LNCaP clone FGC (cell line): ENCODE results near the gene CCDC112.
"Not testable (repeated sequence)": the region's sequence is repeated elsewhere in the genome, so short reads cannot be mapped to it uniquely, and the experiment has no call there.

Source experiments
- DNase-seq: peaks from one replicate; pipeline ENCODE4 v3.0.0-alpha.2; 2011; ENCODE audit warnings: low read depth
- H3K4me3 ChIP-seq: 2 replicates; pipeline ENCODE4 v1.5.1; 2011; ENCODE audit warnings: mild to moderate bottlenecking, low read depth, low read length, control low read depth
- TF ChIP-seq, protein P1 (sequence below): IDR thresholded peaks from 2 replicates; pipeline ENCODE4 v1.5.1; 2012; ENCODE audit warnings: mild to moderate bottlenecking; ENCODE audit not compliant: control insufficient read depth, insufficient read depth; ENCODE audit errors: extremely low read depth

The CCDC112 gene

DNA sequence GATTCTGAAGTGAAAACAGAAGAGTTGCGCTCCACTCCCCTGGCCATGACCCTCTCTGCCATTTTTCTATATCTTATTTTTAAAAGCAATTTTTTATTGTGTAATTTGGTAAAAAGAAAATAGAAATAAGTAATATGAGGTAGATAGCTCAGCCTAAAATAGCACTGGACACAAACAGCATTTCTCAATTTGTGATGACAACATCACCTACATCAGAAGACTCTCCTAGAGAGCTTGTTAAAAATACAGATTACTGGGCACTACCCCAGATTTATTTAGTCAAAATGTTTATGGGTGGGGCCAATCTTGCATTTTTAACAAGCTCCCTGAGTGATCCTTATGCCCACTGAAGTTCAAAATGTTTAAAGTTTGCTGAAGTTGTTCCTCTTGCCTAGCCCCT, 40.5 kb upstream of the CCDC112 start:
- DNase-seq = no peak
- H3K4me3 ChIP-seq = no peak overlapping the region

GRCh38 chr5:115336201-115336720, 39.8 kb upstream of the CCDC112 start:
- TF ChIP-seq, protein P1, sequence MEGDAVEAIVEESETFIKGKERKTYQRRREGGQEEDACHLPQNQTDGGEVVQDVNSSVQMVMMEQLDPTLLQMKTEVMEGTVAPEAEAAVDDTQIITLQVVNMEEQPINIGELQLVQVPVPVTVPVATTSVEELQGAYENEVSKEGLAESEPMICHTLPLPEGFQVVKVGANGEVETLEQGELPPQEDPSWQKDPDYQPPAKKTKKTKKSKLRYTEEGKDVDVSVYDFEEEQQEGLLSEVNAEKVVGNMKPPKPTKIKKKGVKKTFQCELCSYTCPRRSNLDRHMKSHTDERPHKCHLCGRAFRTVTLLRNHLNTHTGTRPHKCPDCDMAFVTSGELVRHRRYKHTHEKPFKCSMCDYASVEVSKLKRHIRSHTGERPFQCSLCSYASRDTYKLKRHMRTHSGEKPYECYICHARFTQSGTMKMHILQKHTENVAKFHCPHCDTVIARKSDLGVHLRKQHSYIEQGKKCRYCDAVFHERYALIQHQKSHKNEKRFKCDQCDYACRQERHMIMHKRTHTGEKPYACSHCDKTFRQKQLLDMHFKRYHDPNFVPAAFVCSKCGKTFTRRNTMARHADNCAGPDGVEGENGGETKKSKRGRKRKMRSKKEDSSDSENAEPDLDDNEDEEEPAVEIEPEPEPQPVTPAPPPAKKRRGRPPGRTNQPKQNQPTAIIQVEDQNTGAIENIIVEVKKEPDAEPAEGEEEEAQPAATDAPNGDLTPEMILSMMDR = no peak
- DNase-seq = no peak
- H3K4me3 ChIP-seq = no peak overlapping the region

More for the DNA sequence above, 40.5 kb upstream of the CCDC112 start:
- TF ChIP-seq, protein P1 = no peak

- TF ChIP-seq, protein P1 = no peak
- no peak overlapping the region for H3K4me3 ChIP-seq
- DNase-seq = no peak
These were observed 38.8 kb upstream of the CCDC112 start for GRCh38 chr5:115335301-115335700.

DNA sequence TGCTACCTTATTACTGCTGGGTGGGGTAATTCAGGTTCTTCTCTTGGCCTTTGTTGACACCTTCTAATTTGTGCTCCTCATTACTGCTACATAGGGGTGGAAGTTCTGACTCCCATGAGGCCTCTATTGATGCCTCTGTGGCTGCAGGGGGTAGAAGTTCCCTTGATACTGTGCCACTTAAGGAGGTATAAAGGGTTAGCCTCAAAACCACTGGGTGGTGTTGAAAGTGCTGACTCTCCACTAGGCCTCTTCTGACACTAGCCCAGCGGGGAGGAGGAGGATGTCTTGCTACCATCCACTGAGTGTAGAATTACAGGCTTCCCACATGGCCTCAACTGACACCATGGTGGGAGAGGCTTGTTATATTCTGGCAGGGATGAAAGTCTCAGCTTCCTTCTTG, 36.7 kb upstream of the CCDC112 start:
- no peak overlapping the region for H3K4me3 ChIP-seq
- DNase-seq = no peak
- TF ChIP-seq, protein P1 = no peak

- no peak for DNase-seq
These were observed 34.4 kb upstream of the CCDC112 start for GRCh38 chr5:115330830-115331229.

GRCh38 chr5:115329475-115329874, 33.0 kb upstream of the CCDC112 start:
- TF ChIP-seq, protein P1 = no peak
- DNase-seq = no peak
- no peak overlapping the region for H3K4me3 ChIP-seq

More at GRCh38 chr5:115330830-115331229, 34.4 kb upstream of the CCDC112 start:
- TF ChIP-seq, protein P1 = no peak
- H3K4me3 ChIP-seq = no peak overlapping the region

DNA sequence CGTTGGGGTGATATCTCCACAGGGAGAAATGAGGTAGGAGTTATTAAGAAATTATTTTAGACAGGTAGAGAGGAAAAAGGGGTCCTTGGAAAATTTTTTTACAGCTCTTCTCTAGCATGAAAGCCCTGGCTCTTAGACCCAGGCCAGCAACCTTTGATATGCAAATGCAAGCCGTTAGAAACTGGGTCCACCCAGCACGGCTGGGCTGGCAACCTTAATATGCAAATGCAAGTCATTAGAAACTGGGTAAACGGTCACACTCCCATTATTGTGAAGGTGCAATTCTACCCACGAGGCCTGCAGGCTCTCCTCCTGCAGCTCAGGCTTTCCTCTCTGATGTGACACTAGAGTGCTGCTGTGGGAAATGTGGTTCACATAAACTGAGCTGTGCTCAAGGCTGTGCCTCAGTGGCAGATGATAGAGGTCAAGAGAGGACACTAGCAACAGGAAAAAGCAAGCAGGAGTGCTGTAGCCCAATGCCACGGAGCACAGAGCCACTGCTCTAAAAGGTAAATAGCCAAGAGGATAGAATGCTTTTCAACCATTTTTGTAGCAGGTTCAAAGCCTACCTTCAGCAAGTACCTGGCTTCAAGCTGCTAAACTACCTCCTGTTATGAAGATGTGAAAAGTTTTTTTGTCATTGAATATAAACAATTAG, 32.3 kb upstream of the CCDC112 start:
- not testable (repeated sequence) for DNase-seq, H3K4me3 ChIP-seq
